ENCODE measurements around the gene MCTP1. TPM values are rescaled to one million over a fixed set of nuclear protein-coding genes. Genes with fewer than 3 reads are reported as not detected.

Gene MCTP1
- total and polyA plus RNA-seq, 2 of the 13 experiments (the other 11 are each of a cell fraction or from before 2014, with no cell fraction given), result 0.15 to 0.48 TPM

DNA sequence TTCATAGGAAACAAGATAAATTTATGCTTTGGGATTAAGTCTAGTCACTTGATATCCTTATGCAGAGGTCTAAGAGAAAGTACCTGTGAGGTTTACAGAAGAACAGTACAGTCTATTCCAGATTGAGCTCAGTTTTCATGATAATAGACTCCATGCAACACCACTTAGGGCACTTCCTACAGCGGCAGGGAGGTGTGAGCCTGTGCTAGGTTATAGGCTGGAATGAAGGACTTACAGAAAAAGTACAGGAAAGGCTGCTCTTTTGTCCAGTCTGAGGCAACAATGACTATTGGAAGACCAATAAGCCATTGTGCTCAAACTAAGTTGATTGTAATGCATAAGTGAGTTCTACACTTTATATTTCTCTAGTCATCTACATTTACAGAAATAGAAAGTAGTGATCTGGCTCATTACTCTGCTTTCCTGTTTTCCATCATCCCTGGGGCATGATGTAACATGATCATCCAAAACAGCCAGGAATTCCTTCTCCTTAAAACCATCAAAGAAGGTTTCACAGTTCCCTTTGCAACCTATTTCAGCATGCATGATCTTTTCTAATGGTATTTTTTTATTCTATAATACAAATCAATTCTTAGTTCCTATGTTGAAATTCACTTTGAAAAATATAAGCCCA lies 343.7 kb downstream of the MCTP1 start:
- FAIRE-seq, result no peak
- POLR2A ChIA-PET, result no interaction called here
- BruUV-seq (replicated peaks), result no TSS peak
- Histone ChIP-seq H3K9ac (ENCODE audit: insufficient read depth, low read depth, low read length) (no peak overlapping the region), H3K79me2 (ENCODE audit: insufficient read depth, low read length) (no peaks in the 10 kb centered on the region), H3K4me1 (ENCODE audit: insufficient read depth, low read length) (no peaks in the 10 kb centered on the region), H3K9me3 (ENCODE audit: low read length) (no peaks in the 10 kb centered on the region), H2AFZ (ENCODE audit: low read length) (no peak overlapping the region), H3K4me2 (ENCODE audit: low read depth, low read length) (no peak overlapping the region), H3K4me3 (replicated peaks in 1 of 3; ENCODE audit: insufficient read depth in 1 of 3, low read depth in 2 of 3, low read length in 3 of 3) (no peak overlapping the region), H3K27ac (ENCODE audit: extremely low read length, insufficient read depth, low read length) (no peak overlapping the region), H3K36me3 (replicated peaks in 1 of 2; ENCODE audit: control insufficient read depth in 1 of 2, insufficient read depth in 2 of 2, low read length in 2 of 2) (no peaks in the 10 kb centered on the region), H4K20me1 (ENCODE audit: insufficient read depth, low read length) (no peaks in the 10 kb centered on the region), H3K27me3 (ENCODE audit: control insufficient read depth in 1 of 2, insufficient read depth in 2 of 2, low read length in 2 of 2) (no peaks in the 10 kb centered on the region)
- intact Hi-C loops (cut with micrococcal nuclease; ENCODE audit: unreplicated experiment) (no loop called here), in situ Hi-C loops (cut with HindIII; ENCODE audit: extremely low pct_ligation_motif_present, low pct_unique_long_range_greater_than_20kb) (no loop called here)
- WGBS (ENCODE audit: low lambda C conversion rate), result 64% methylated on average over 1 of the region's 1 CpG
- no peak for TF ChIP-seq CC2D1A (CRISPR knock-in tag; IDR thresholded peaks at IDR 0.05)
- TF ChIP-seq ZNF704 (CRISPR knock-in tag; IDR thresholded peaks at IDR 0.05; ENCODE audit: borderline replicate concordance), result no peak
- TF ChIP-seq JUN (CRISPR knock-in tag; IDR thresholded peaks at IDR 0.05), result no peak
- CTCF ChIA-PET (ENCODE audit: low intra/inter-chr PET ratio, low total read pairs), result no interaction called here
- ATAC-seq, result no peak
- DNase-seq (ENCODE audit: low spot score), result no peak

- H3K4me1 ChIP-seq (ENCODE audit: insufficient read depth, low read length), result no peaks in the 10 kb centered on the region
- no peaks in the 10 kb centered on the region for H4K20me1 ChIP-seq (ENCODE audit: insufficient read depth, low read length)
- H3K9me3 ChIP-seq (ENCODE audit: low read length), result no peaks in the 10 kb centered on the region
- DNase-seq (ENCODE audit: low spot score), result no peak
- H3K4me3 ChIP-seq (replicated peaks in 1 of 3; ENCODE audit: insufficient read depth in 1 of 3, low read depth in 2 of 3, low read length in 3 of 3), result no peak overlapping the region
- no peak overlapping the region for H3K4me2 ChIP-seq (ENCODE audit: low read depth, low read length)
- no TSS peak for BruUV-seq (replicated peaks)
- H3K27ac ChIP-seq (ENCODE audit: extremely low read length, insufficient read depth, low read length), result no peak overlapping the region
- no peaks in the 10 kb centered on the region for H3K36me3 ChIP-seq (replicated peaks in 1 of 2; ENCODE audit: control insufficient read depth in 1 of 2, insufficient read depth in 2 of 2, low read length in 2 of 2)
- no peaks in the 10 kb centered on the region for H3K27me3 ChIP-seq (ENCODE audit: control insufficient read depth in 1 of 2, insufficient read depth in 2 of 2, low read length in 2 of 2)
- H2AFZ ChIP-seq (ENCODE audit: low read length), result no peak overlapping the region
- ATAC-seq, result no peak
- in situ Hi-C loops (cut with HindIII; ENCODE audit: extremely low pct_ligation_motif_present, low pct_unique_long_range_greater_than_20kb), result no loop called here
- no peak for FAIRE-seq
- intact Hi-C loops (cut with micrococcal nuclease; ENCODE audit: unreplicated experiment), result no loop called here
- no peaks in the 10 kb centered on the region for H3K79me2 ChIP-seq (ENCODE audit: insufficient read depth, low read length)
- 12% methylated on average over 2 of the region's 2 CpGs for WGBS (ENCODE audit: low lambda C conversion rate)
- H3K9ac ChIP-seq (ENCODE audit: insufficient read depth, low read depth, low read length), result no peak overlapping the region
- POLR2A ChIA-PET, result no interaction called here
- CTCF ChIA-PET (ENCODE audit: low intra/inter-chr PET ratio, low total read pairs), result no interaction called here
- TF ChIP-seq E2F2 (CRISPR knock-in tag; IDR thresholded peaks at IDR 0.05; ENCODE audit: borderline replicate concordance) (no peak), GABPB1 (CRISPR knock-in tag; IDR thresholded peaks at IDR 0.05) (no peak), PBX3 (CRISPR knock-in tag; IDR thresholded peaks at IDR 0.05; ENCODE audit: borderline replicate concordance) (no peak), ARID5B (CRISPR knock-in tag; IDR thresholded peaks at IDR 0.05) (no peak), SMARCE1 (IDR thresholded peaks at IDR 0.05; ENCODE audit: borderline replicate concordance) (no peak), YEATS2 (CRISPR knock-in tag; IDR thresholded peaks at IDR 0.05; ENCODE audit: borderline replicate concordance) (no peak), ZNF562 (CRISPR knock-in tag; IDR thresholded peaks at IDR 0.05; ENCODE audit: borderline replicate concordance) (no peak)
Measured at GRCh38 chr5:94932259-94932658, 352.6 kb downstream of the MCTP1 start.
